Activated gamma-delta T cell treated with anti-CD3 and anti-CD28 coated beads, Interleukin-2, amount 50 U/mL, for 16 hours (primary cell): ENCODE measurements around the gene RASAL2.
"Not testable (repeated sequence)": the region's sequence is repeated elsewhere in the genome, so short reads cannot be mapped to it uniquely, and the experiment has no call there.

Experiments
- DNase-seq: peaks from one replicate; pipeline ENCODE4 v3.0.0-alpha.2; 2020; ENCODE audit warnings: low read depth

RASAL2 gene

DNA sequence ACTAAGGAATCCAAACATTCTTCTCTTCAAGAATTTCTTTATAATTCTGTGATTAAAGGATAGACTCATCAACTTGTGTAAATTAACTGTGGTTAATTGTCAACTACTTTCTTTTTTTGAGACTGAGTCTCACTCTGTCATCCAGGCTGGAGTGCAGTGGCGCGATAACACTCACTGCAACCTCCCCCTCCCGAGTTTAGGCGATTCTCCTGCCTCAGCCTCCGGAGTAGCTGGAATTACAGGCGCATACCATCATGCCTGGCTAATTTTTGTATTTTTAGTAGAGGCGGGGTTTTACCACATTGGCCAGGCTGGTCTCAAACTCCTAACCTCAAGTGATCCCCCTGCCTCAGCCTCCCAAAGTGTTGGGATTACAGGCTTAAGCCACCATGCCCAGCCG, 296.4 kb downstream of the RASAL2 start:
- DNase-seq = not testable (repeated sequence)

- no peak for DNase-seq
These were observed 299.5 kb downstream of the RASAL2 start for GRCh38 chr1:178393370-178393769.

DNA sequence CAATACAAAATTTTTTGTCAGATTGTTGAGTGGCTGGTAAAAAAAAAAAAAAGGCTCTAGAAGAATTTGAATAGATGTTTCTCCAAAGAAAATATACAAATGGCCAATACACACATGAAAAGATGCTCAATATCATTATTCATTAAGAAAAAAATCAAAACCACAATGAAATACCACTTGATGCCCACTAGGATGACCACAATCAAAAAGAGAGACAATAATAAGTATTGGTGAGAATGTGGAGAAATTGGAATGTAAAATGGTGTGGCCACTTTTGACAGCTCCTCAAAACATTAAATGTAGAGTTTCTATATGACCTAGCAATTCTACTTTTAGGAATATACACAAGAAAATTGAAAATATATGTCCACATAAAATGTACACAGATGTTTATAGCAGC, 302.9 kb downstream of the RASAL2 start:
- DNase-seq = no peak

DNA sequence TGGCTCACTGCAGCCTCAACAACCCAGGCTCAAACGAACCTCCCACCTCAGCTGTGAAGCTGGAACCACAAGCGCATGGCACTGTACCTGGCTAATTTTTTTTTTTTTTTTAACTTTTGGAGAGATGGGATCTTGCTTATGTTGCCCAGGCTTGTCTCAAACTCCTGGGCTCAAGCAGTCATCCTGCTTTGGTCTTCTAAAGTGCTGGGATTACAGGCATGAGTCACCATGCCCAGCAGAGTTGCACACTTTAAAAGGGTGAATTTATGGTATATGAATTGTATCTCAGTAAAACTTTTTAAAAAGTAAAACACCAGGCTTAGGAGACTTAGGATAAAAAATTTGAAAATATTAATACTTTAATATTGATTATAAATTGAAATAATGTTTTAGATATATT, 303.8 kb downstream of the RASAL2 start:
- no peak for DNase-seq

DNA sequence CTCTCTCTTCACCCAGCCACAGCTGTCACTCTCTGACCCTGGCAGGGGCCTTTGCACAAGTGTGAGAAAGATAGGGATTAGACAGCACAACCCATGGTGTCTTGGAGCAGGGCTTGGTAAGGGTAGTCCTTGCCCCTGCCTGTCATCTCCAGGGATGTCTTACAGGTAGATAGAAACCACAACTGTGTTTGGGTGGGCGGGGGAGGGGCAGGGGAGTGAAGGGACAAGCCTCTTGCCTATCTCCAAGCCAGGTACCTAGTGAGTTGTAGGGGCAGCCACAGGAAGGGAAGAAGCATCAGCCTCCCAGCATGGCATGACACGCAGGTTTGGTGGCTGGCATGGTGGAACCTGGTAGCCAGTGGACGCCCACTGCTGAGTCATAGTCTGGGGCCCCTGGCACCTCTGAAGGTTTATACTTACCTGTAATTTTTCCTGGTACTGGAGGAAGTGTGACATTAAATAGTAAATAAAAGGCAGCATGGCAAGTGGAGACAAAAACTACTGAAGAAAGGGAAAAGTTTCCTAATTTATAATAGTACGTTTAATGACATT, 305.3 kb downstream of the RASAL2 start:
- no peak for DNase-seq

- no peak for DNase-seq
These were observed 311.2 kb downstream of the RASAL2 start for GRCh38 chr1:178405137-178405536.

- no peak for DNase-seq
These were observed 313.3 kb downstream of the RASAL2 start for GRCh38 chr1:178407215-178407614.

GRCh38 chr1:178407655-178408054, 313.8 kb downstream of the RASAL2 start:
- DNase-seq = no peak

DNA sequence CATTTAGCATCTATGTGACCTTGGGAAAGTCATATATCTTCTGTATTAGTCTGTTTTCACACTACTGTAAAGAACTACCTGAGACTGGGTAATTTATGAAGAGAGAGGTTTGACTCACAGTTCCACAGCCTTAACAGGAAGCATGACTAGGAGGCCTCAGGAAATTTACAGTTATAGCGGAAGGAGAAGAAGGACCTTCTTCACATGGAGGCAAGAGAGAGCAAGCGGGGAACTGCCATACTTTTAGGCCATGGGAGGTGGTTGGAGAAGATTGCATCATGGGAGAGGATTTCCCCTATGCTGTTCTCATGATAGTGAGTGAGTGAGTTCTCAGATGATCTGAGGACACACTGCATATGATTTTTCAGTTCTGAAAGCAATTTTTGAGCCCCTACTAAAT, 315.0 kb downstream of the RASAL2 start:
- DNase-seq = no peak

- no peak for DNase-seq
These were observed 315.6 kb downstream of the RASAL2 start for GRCh38 chr1:178409541-178409940.

- no peak for DNase-seq
These were observed 318.0 kb downstream of the RASAL2 start for GRCh38 chr1:178411756-178412399.

GRCh38 chr1:178412400-178412770, 318.5 kb downstream of the RASAL2 start:
- DNase-seq = no peak

DNA sequence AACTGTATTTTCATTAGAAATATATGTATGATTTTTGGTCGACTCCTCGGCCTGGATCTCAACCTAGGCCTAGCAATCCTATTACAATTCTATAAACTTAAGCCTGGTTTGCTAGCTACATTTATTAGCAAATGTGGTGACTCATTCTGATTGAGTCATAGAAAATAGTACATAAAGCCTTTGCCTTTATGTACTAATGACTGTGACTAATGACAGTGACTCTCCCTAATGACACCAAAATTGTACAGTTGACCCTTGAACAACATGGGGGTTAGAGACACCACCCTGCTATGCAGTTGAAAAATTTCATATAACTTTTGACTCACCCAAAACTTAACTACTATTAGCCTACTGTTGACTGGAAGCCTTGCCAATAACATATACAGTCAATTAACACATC, 324.0 kb downstream of the RASAL2 start:
- no peak for DNase-seq

- DNase-seq = no peak
These were observed 324.5 kb downstream of the RASAL2 start for GRCh38 chr1:178418284-178418955.

DNA sequence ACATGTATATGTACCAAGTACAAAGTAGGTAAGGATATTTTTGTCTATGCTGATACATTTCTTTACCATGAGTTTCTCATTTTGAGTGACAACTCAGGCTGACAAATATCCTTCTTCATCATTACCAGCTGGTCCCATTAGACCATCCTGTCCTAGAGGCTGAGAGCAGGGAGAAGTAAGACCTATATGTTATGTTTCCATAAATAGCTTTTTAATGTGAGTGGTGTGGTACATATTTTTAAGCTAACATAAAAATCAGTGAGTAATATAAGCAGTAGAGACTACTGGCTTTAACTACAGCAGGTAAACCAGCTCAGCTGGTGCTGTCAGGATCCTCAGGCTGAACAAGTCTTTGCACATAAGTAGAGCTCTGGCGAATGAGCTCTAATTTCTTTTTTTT, 340.5 kb downstream of the RASAL2 start:
- no peak for DNase-seq

DNA sequence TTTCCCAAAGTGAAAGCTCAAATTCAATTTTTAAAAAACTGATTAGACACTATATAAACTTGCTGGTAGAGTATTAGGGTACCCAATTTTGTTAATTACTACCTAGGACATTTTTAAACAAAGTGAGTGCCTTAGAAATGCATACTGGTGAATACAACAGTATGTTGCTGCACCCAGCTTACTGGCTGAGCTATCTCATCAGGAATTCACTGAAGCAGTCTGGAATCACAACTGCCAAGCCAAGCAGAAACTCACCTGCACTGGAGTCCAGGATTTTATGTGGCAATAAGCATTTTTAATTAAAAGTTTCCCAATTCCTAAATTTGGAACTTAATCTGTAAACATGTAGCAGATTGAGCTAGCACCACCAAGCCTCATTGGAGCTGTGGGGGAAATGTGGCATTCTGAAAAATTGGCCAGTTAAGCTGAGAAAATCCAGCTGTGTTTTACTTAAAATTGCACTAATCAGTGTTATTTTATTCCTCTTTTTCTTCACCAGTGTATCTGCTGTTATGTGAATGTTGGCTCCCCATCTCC, 341.1 kb downstream of the RASAL2 start:
- no peak for DNase-seq

GRCh38 chr1:178436899-178437298, 343.0 kb downstream of the RASAL2 start:
- no peak for DNase-seq

GRCh38 chr1:178438432-178438831, 344.5 kb downstream of the RASAL2 start:
- DNase-seq = no peak

DNA sequence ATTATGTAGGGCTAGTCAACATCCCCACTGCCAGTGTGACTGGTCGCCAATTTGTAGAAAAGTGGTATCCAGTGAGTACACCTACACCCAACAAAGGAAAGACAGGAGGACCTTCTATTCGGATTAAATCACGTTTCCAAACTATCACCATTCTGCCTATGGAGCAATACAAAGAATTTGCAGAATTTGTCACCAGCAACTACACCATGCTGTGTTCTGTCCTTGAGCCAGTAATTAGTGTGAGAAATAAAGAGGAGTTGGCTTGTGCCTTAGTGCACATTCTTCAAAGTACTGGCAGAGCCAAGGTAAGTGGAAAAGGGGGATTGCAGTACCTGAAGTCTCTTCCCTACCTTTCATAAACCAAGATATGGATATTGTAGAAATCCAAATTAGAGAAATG, 349.0 kb downstream of the RASAL2 start:
- no peak for DNase-seq

DNA sequence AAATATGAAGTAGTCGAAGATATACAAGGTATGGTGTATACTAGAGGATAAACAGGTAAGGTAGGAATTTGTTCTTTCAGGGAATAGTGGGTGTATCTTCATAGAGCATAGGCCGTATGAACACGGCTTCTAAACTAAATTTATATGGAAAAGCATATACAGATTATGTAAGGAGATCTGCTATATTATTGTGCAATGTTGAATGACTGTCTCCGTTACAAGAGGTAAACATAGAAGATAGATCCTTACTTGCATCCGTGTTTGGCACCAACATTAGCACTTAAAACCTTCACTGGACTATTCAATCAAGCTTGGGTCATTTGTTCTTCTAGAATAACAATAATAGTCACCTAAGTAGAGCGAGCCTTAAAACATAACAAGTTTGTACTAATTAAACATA, 357.0 kb downstream of the RASAL2 start:
- DNase-seq = no peak

DNA sequence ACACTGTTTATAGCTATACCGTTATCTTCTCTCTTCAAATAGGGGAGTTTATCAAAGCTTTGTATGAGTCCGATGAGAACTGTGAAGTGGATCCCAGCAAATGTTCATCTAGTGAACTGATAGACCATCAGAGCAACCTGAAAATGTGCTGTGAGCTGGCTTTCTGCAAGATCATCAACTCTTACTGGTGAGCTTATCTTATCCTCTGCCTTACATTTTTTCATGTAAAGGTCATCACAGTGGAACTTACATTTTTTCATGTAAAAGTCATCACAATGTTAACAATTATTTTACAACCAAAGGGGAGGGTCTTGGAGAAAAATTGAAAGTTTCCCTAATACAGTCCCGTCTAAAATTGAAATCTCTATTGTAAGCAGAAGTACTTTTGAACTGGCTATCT, 357.6 kb downstream of the RASAL2 start:
- DNase-seq = no peak

- DNase-seq = no peak
These were observed 358.1 kb downstream of the RASAL2 start for GRCh38 chr1:178452013-178452412.

- no peak for DNase-seq
These were observed 362.6 kb downstream of the RASAL2 start for GRCh38 chr1:178456472-178456871.

DNA sequence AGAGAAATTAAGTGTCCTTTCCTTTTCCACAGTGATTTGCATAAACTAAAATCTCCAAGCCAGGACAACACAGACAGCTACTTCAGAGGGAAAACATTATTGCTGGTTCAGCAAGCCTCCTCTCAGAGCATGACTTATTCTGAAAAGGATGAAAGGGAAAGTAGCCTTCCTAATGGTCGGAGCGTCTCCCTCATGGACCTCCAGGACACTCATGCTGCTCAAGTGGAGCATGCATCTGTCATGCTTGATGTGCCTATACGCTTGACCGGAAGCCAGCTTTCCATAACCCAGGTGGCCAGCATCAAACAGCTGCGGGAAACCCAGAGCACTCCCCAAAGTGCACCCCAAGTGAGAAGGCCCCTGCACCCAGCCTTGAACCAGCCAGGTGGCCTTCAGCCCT, 363.7 kb downstream of the RASAL2 start:
- DNase-seq = no peak
